Tibial nerve (tissue), 4 donors: ENCODE results near the gene CXADR. TPM values are rescaled to one million over a fixed set of nuclear protein-coding genes. Genes with fewer than 3 reads are reported as not detected.

Experiments used
- DNase-seq, 2 donors: peaks; one replicate each; pipeline ENCODE4 v3.0.0-alpha.2; 2019; ENCODE audit warnings: low spot score in 2 of 2
- H3K27ac ChIP-seq, 4 donors: fragments of 200-600 bp; sonication (generic) in 3 of 4; one replicate each; pipeline ENCODE4 v1.5.1; 2017 to 2019; ENCODE audit warnings: mild to moderate bottlenecking in 1 of 4
- H3K27me3 ChIP-seq, 2 donors: fragments of 200-600 bp; sonication (generic) in 1 of 2; one replicate each; pipeline versions ENCODE4 v1.5.1 to v1.6.0; 2017 to 2019
- H3K36me3 ChIP-seq, 3 donors: fragments of 200-600 bp; sonication (generic); one replicate each; pipeline ENCODE4 v1.5.1; 2018 to 2019
- H3K4me1 ChIP-seq, 4 donors: fragments of 200-600 bp; sonication (generic) in 3 of 4; one replicate each; pipeline ENCODE4 v1.5.1; 2017 to 2019
- H3K4me3 ChIP-seq, 4 donors: fragments of 200-600 bp; sonication (generic) in 3 of 4; one replicate each; pipeline ENCODE4 v1.5.1; 2017 to 2019; ENCODE audit warnings: mild to moderate bottlenecking in 1 of 4, moderate library complexity in 1 of 4
- H3K9me3 ChIP-seq, 4 donors: fragments of 200-600 bp; sonication (generic) in 3 of 4; one replicate each; pipeline ENCODE4 v1.5.1; 2017 to 2019
- EP300 ChIP-seq, 2 donors: sonication (generic); formaldehyde crosslinking; IDR thresholded peaks; one replicate each; pipeline ENCODE4 v1.6.1; 2017; ENCODE audit warnings: antibody characterized with exemption in 2 of 2, mild to moderate bottlenecking in 1 of 2
- POLR2A ChIP-seq, 2 donors: fragments of 450-650 bp; IDR thresholded peaks; one replicate each; pipeline ENCODE4 v1.6.1; 2017; ENCODE audit warnings: antibody characterized with exemption in 2 of 2, mild to moderate bottlenecking in 2 of 2, moderate library complexity in 2 of 2
- WGBS, 2 donors: methylation state at CpG; one replicate each; pipeline ENCODE4 v1.1.5; 2018; 5-methylcytosine and 5-hydroxymethylcytosine counted together
- total RNA-seq, 4 donors: library from RNA; depleted of rRNA; stranded (reverse); fragments of >200 nt; gene quantifications; one replicate each; pipeline ENCODE4 v1.1.0, GENCODE V29; 2016
- TF ChIP-seq, protein P1 (sequence below), 5 experiments: fragments of 200-600 bp in 3 of 5; fragments of 450-650 bp in 2 of 5; sonication (generic) in 3 of 5; IDR thresholded peaks; one replicate each; pipeline ENCODE4 v1.5.1; 2016 to 2019; ENCODE audit warnings: antibody characterized with exemption in 5 of 5, mild to moderate bottlenecking in 3 of 5, moderate library complexity in 2 of 5

Gene CXADR
- total RNA-seq, 4 donors from 2014 or later = 0.30 to 9.2 (median 1.5) TPM

DNA sequence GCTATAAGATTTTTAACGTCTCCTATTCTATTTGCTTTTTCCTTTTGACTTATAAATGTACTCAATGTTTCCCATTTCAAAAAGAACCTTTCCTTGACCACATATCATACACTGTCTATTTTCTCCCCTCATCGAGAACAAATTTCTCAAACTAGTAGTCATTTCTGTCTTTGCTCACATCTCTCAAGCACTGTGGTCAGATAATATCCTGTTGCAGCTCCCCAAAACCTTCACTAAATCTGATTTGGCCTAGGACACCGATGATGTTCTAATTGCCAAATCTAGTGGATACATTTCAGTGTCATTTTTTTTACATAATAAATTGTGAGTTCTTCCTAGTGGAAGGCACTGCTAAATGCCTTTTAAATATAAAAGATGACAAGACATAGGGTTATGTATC is 19.4 kb downstream of the CXADR start:
- no peaks in the 10 kb centered on the region for H3K36me3 ChIP-seq
- no peak for TF ChIP-seq POLR2A (IDR thresholded peaks at IDR 0.05)
- TF ChIP-seq, protein P1, sequence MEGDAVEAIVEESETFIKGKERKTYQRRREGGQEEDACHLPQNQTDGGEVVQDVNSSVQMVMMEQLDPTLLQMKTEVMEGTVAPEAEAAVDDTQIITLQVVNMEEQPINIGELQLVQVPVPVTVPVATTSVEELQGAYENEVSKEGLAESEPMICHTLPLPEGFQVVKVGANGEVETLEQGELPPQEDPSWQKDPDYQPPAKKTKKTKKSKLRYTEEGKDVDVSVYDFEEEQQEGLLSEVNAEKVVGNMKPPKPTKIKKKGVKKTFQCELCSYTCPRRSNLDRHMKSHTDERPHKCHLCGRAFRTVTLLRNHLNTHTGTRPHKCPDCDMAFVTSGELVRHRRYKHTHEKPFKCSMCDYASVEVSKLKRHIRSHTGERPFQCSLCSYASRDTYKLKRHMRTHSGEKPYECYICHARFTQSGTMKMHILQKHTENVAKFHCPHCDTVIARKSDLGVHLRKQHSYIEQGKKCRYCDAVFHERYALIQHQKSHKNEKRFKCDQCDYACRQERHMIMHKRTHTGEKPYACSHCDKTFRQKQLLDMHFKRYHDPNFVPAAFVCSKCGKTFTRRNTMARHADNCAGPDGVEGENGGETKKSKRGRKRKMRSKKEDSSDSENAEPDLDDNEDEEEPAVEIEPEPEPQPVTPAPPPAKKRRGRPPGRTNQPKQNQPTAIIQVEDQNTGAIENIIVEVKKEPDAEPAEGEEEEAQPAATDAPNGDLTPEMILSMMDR (IDR thresholded peaks at IDR 0.05) = no peak
- no peak for TF ChIP-seq EP300 (IDR thresholded peaks at IDR 0.05)
- H3K27ac ChIP-seq = no peak overlapping the region
- no peaks in the 10 kb centered on the region for H3K9me3 ChIP-seq
- H3K4me3 ChIP-seq = no peak overlapping the region
- H3K4me1 ChIP-seq = no peaks in the 10 kb centered on the region
- no peaks in the 10 kb centered on the region for H3K27me3 ChIP-seq
- DNase-seq = no peak
- WGBS, 2 donors = 88 to 95% methylated on average over 3 of the region's 3 CpGs

DNA sequence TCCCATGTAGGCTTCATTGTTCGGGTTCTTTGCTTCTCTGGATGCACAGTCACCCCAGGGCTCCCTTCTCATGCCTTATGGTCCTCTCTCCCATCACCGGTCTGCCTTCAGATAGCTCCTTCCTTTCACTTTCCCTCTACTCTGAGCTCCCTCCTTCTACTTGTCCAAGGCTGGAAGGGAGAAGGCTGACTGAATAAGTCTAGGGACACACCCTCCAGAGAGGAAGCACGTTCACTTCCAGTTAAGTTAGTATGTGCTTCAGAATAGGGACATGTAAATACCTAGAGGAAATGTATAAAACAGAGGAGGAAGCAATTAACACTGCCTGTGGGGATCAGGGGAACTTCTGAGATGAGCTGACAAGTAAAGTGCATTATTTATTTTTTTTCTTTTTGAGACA is 23.5 kb downstream of the CXADR start:
- TF ChIP-seq, protein P1 (IDR thresholded peaks at IDR 0.05) = no peak
- TF ChIP-seq POLR2A (IDR thresholded peaks at IDR 0.05) (no peak), EP300 (IDR thresholded peaks at IDR 0.05) (no peak)
- 64 to 67% methylated on average over 3 of the region's 3 CpGs for WGBS, 2 donors
- Histone ChIP-seq H3K9me3 (no peaks in the 10 kb centered on the region), H3K36me3 (no peaks in the 10 kb centered on the region), H3K27me3 (no peaks in the 10 kb centered on the region), H3K4me1 (no peaks in the 10 kb centered on the region), H3K27ac (no peak overlapping the region), H3K4me3 (no peak overlapping the region)
- DNase-seq = no peak

DNA sequence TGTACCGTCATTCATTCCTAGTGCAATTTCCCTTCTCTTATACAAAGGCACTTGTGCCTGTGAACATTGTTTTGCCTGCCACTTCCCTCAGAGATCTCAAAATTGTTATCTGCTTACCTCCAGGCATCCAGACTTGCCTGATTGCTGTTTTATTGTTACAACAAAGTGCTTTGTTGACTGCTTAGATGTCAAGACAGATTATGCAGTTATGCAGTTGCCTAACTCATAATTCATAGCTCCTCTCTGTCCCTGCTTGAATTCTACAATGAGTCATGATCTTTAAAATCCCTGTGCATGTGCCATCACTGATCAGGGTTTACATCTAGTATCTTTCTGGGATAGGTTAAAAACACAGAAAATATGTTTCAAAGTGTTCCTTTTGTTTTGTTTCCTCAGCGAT is 24.5 kb downstream of the CXADR start:
- Histone ChIP-seq H3K27me3 (no peaks in the 10 kb centered on the region), H3K9me3 (no peaks in the 10 kb centered on the region), H3K36me3 (no peaks in the 10 kb centered on the region), H3K27ac (no peak overlapping the region), H3K4me3 (no peak overlapping the region), H3K4me1 (no peaks in the 10 kb centered on the region)
- 47 to 65% methylated on average over 2 of the region's 2 CpGs for WGBS, 2 donors
- no peak for DNase-seq
- TF ChIP-seq, protein P1 (IDR thresholded peaks at IDR 0.05) = no peak
- TF ChIP-seq EP300 (IDR thresholded peaks at IDR 0.05) = no peak
- TF ChIP-seq POLR2A (IDR thresholded peaks at IDR 0.05) = no peak

DNA sequence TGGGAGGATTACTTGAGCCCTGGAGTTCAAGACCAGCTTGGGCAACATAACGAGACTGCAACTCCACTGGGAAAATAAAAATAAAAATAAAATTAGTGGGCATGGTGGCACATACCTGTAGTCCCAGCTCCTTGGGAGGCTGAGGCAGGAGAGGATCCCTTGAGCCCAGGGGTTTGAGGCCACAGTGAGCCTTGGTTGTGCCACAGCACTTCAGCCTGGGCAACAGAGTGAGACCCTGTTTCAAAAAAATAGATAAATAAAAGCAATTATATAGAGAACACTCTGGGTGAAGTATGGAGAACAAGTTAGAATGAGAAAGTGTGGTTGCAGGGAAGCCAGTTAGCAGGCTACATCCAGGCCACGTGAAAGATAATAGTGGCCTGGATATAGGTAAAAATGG is 25.7 kb downstream of the CXADR start:
- TF ChIP-seq, protein P1 (IDR thresholded peaks at IDR 0.05) = no peak
- TF ChIP-seq POLR2A (IDR thresholded peaks at IDR 0.05) (no peak), EP300 (IDR thresholded peaks at IDR 0.05) (no peak)
- Histone ChIP-seq H3K4me1 (no peaks in the 10 kb centered on the region), H3K27ac (no peak overlapping the region), H3K27me3 (no peaks in the 10 kb centered on the region), H3K36me3 (no peaks in the 10 kb centered on the region), H3K4me3 (no peak overlapping the region), H3K9me3 (no peaks in the 10 kb centered on the region)
- 85 to 90% methylated on average over 2 of the region's 2 CpGs for WGBS, 2 donors
- no peak for DNase-seq

DNA sequence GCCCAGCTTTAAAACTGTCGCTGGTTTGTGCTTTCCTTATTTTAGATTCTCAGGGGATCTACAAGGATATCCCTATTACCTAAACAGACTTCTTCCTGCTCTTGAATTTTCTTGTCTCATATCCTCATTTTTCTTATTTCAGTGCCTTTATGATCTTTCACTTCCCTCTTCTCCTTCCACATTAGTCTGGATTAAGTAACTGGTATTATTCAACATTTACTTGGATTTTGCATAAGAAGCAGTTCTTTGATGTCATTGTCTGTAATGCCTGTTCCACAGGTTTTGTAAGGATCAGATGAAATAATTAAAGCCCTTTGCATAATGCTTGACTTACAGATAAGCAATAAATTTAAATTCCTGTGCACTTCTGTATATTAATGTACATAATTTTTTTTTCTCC is 26.5 kb downstream of the CXADR start:
- DNase-seq = no peak
- Histone ChIP-seq H3K27ac (no peak overlapping the region), H3K9me3 (no peaks in the 10 kb centered on the region), H3K27me3 (no peaks in the 10 kb centered on the region), H3K36me3 (no peaks in the 10 kb centered on the region), H3K4me3 (no peak overlapping the region), H3K4me1 (no peaks in the 10 kb centered on the region)
- peak; percentile 20 to 62 for TF ChIP-seq EP300 (IDR thresholded peaks at IDR 0.05)
- TF ChIP-seq, protein P1 (IDR thresholded peaks at IDR 0.05) = no peak
- WGBS, 2 donors = 61 to 75% methylated on average over 1 of the region's 1 CpG
